HFFc6 (cell line): Measurements from ENCODE around the gene CA7. TPM values are rescaled to one million over a fixed set of nuclear protein-coding genes. Genes with fewer than 3 reads are reported as not detected.

Source experiments
- DNase-seq: peaks from one replicate; pipeline ENCODE4 v3.0.0-alpha.2; 2018
- H3K27ac Mint-ChIP-seq: 2 replicates; pipeline ENCODE4 v1.8.0; 2020; ENCODE audit warnings: mild to moderate bottlenecking, mixed read lengths
- H3K27me3 Mint-ChIP-seq: 2 replicates; pipeline ENCODE4 v1.8.0; 2021; ENCODE audit warnings: mild to moderate bottlenecking, moderate library complexity, mixed read lengths; ENCODE audit not compliant: insufficient read depth
- H3K36me3 Mint-ChIP-seq: 2 replicates; pipeline ENCODE4 v1.8.0; 2021; ENCODE audit warnings: low read depth, mixed read lengths
- H3K4me1 Mint-ChIP-seq: 2 replicates; pipeline ENCODE4 v1.8.0; 2020; ENCODE audit warnings: low read depth, mixed read lengths
- H3K4me3 Mint-ChIP-seq: 2 replicates; pipeline ENCODE4 v1.8.0; 2020; ENCODE audit warnings: mild to moderate bottlenecking, moderate library complexity, mixed read lengths
- H3K9me3 Mint-ChIP-seq: 2 replicates; pipeline ENCODE4 v1.8.0; 2020; ENCODE audit warnings: mild to moderate bottlenecking, mixed read lengths
- total RNA-seq, 6 experiments: library from RNA; stranded (reverse); fragmentation: NEBNext Ultra II Directional; extraction: Animal tissue kit (Norgen Biotek cat#: 25700); gene quantifications; 2 replicates in 1 of 6; 3 replicates in 5 of 6; pipeline ENCODE4 v1.2.3, GENCODE V29; 2021
- TF ChIP-seq, protein P1 (sequence below): fragments of 200-600 bp; sonication (generic); IDR thresholded peaks from 2 replicates; pipeline ENCODE4 v1.5.0; 2021; ENCODE audit warnings: antibody characterized with exemption, mild to moderate bottlenecking

Gene CA7
- total RNA-seq, 6 experiments from 2014 or later, result not detected

- Mint-ChIP-seq H3K36me3 (no peaks in the 10 kb centered on the region), H3K9me3 (no peaks in the 10 kb centered on the region), H3K27me3 (peaks cover 9% of the 10 kb centered on the region), H3K4me3 (no peak overlapping the region), H3K27ac (no peak overlapping the region), H3K4me1 (peaks cover 46% of the 10 kb centered on the region)
- TF ChIP-seq, protein P1, sequence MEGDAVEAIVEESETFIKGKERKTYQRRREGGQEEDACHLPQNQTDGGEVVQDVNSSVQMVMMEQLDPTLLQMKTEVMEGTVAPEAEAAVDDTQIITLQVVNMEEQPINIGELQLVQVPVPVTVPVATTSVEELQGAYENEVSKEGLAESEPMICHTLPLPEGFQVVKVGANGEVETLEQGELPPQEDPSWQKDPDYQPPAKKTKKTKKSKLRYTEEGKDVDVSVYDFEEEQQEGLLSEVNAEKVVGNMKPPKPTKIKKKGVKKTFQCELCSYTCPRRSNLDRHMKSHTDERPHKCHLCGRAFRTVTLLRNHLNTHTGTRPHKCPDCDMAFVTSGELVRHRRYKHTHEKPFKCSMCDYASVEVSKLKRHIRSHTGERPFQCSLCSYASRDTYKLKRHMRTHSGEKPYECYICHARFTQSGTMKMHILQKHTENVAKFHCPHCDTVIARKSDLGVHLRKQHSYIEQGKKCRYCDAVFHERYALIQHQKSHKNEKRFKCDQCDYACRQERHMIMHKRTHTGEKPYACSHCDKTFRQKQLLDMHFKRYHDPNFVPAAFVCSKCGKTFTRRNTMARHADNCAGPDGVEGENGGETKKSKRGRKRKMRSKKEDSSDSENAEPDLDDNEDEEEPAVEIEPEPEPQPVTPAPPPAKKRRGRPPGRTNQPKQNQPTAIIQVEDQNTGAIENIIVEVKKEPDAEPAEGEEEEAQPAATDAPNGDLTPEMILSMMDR, result no peak
- no peak for DNase-seq
These were observed 57.4 kb downstream of the CA7 start for GRCh38 chr16:66901626-66902025.

DNA sequence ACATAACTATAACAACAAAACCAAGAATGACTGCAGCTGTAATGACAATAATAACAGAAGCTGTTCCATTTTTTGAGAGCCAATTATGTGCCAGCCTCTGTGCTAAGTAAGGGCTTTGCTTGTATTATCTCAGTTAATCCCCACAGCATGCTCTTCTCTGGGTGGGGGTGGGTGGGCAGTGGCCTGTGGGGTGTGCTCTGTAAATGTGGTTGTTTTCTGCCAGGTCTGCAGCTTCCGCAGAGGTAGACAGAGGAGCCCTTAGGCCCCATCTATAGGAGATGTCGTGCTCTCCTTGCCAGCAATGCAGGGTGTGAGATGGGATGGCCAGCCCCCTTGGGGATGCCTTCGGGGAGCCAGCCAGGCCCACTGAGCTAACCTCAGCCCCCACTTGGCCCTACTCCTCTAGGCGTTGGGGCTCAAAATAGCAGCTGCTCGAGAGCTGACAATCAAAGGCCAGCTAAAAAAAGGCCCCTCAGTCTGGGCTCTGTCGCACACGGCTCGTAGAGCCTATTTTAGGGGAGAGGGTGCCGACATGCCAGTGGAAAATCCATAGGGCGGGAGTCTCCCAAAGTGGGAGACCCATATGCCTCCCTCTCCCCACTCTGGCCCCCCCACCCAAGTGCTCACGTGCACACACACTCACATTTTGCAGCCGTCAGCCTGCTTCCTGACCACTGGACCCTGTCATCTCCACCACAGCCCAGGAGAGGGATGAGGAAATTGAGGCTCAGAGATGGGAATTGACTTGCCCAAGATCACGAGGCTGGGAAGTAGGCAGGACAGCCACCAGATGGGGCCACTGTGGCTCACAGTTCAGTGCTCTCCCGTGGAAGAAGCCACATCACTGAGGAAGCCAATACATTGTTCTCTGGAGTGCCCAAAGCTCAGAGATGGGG, 58.7 kb downstream of the CA7 start:
- Mint-ChIP-seq H3K4me1 (peaks cover 42% of the 10 kb centered on the region), H3K27me3 (peaks cover 14% of the 10 kb centered on the region), H3K36me3 (no peaks in the 10 kb centered on the region), H3K4me3 (no peak overlapping the region), H3K9me3 (no peaks in the 10 kb centered on the region), H3K27ac (no peak overlapping the region)
- TF ChIP-seq, protein P1, result no peak
- DNase-seq, result no peak

Other genes starting within 250 kb of the CA7 start
- 10 to 100 TPM; 26.3 to 35.6 (median 28.0) TPM for gene CMTM3, start 239.7 kb upstream of the CA7 start, total RNA-seq
- gene CMTM4, start 147.7 kb upstream of the CA7 start, total RNA-seq, result 10 to 100 TPM; 14.2 to 22.0 (median 18.8) TPM
- gene DYNC1LI2, start 92.8 kb upstream of the CA7 start, total RNA-seq, result 100 to 1,000 TPM in 3 of 6 experiments, 10 to 100 TPM in 3; 84.7 to 103 (median 99.7) TPM
- not detected for gene TERB1, start 42.8 kb upstream of the CA7 start, total RNA-seq
- gene NAE1, start 13.4 kb upstream of the CA7 start, total RNA-seq, result 10 to 100 TPM; 47.3 to 57.5 (median 53.8) TPM
- 10 to 100 TPM; 12.8 to 17.7 (median 16.2) TPM for gene PDP2, start 36.1 kb downstream of the CA7 start, total RNA-seq
- gene CDH16, start 74.5 kb downstream of the CA7 start, total RNA-seq, result under 1 TPM in 1 of 6 experiments, not detected in 5; 0.09 TPM
- gene RRAD, start 81.1 kb downstream of the CA7 start, total RNA-seq, result 1 to 10 TPM in 4 of 6 experiments, under 1 TPM in 2; 0.52 to 2.0 (median 1.5) TPM
- gene CIAO2B, start 90.0 kb downstream of the CA7 start, total RNA-seq, result 100 to 1,000 TPM in 2 of 6 experiments, 10 to 100 TPM in 4; 90.9 to 108 (median 98.6) TPM
- 10 to 100 TPM; 35.1 to 42.3 (median 40.2) TPM for gene CES2, start 91.1 kb downstream of the CA7 start, total RNA-seq
- under 1 TPM in 5 of 6 experiments, not detected in 1; 0.06 to 0.39 (median 0.14) TPM for gene CES3, start 116.9 kb downstream of the CA7 start, total RNA-seq
- gene CES4A, start 144.2 kb downstream of the CA7 start, total RNA-seq, result 1 to 10 TPM; 1.7 to 3.5 (median 2.3) TPM
- gene CBFB, start 184.7 kb downstream of the CA7 start, total RNA-seq, result 10 to 100 TPM; 55.2 to 84.4 (median 69.5) TPM